ENCODE measurements around the gene CRAMP1.

- no peak for TF ChIP-seq POLR2AphosphoS5 (IDR thresholded peaks at IDR 0.05)
- TF ChIP-seq, protein P1, sequence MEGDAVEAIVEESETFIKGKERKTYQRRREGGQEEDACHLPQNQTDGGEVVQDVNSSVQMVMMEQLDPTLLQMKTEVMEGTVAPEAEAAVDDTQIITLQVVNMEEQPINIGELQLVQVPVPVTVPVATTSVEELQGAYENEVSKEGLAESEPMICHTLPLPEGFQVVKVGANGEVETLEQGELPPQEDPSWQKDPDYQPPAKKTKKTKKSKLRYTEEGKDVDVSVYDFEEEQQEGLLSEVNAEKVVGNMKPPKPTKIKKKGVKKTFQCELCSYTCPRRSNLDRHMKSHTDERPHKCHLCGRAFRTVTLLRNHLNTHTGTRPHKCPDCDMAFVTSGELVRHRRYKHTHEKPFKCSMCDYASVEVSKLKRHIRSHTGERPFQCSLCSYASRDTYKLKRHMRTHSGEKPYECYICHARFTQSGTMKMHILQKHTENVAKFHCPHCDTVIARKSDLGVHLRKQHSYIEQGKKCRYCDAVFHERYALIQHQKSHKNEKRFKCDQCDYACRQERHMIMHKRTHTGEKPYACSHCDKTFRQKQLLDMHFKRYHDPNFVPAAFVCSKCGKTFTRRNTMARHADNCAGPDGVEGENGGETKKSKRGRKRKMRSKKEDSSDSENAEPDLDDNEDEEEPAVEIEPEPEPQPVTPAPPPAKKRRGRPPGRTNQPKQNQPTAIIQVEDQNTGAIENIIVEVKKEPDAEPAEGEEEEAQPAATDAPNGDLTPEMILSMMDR (IDR thresholded peaks at IDR 0.05) = no peak
These were observed 9.7 kb downstream of the CRAMP1 start for GRCh38 chr16:1621851-1622250.
